ENCODE data around the gene PPTC7. TPM values are rescaled to one million over a fixed set of nuclear protein-coding genes. Genes with fewer than 3 reads are reported as not detected.

The PPTC7 gene
- polyA plus RNA-seq, 1 donor from 2014 or later: 7.2 TPM

- Histone ChIP-seq H3K4me2 (ENCODE audit: low read length) (no peak overlapping the region), H4K20me1 (ENCODE audit: insufficient read depth) (peaks cover 4% of the 10 kb centered on the region), H2AFZ (ENCODE audit: low read depth, low read length) (no peak overlapping the region), H3K4me3 (ENCODE audit: low read length) (no peak overlapping the region), H3K79me2 (replicated peaks; ENCODE audit: insufficient read depth, low read length) (peaks cover 24% of the 10 kb centered on the region), H3K9me3 (ENCODE audit: low read length) (no peaks in the 10 kb centered on the region), H3F3A (ENCODE audit: insufficient read depth, low read length, poor library complexity, severe bottlenecking) (no peaks in the 10 kb centered on the region), H3K27me3 (ENCODE audit: insufficient read depth, low read depth, low read length) (no peaks in the 10 kb centered on the region), H3K36me3 (ENCODE audit: insufficient read depth, low read length) (no peaks in the 10 kb centered on the region), H3K27ac (ENCODE audit: low read length) (no peak overlapping the region), H3K9me2 (ENCODE audit: insufficient read depth, low read length) (no peaks in the 10 kb centered on the region), H3K9ac (ENCODE audit: low read length) (no peak overlapping the region)
- no peak for TF ChIP-seq CTCF (IDR thresholded peaks at IDR 0.05; ENCODE audit: poor library complexity, severe bottlenecking)
- TF ChIP-seq, protein P1, sequence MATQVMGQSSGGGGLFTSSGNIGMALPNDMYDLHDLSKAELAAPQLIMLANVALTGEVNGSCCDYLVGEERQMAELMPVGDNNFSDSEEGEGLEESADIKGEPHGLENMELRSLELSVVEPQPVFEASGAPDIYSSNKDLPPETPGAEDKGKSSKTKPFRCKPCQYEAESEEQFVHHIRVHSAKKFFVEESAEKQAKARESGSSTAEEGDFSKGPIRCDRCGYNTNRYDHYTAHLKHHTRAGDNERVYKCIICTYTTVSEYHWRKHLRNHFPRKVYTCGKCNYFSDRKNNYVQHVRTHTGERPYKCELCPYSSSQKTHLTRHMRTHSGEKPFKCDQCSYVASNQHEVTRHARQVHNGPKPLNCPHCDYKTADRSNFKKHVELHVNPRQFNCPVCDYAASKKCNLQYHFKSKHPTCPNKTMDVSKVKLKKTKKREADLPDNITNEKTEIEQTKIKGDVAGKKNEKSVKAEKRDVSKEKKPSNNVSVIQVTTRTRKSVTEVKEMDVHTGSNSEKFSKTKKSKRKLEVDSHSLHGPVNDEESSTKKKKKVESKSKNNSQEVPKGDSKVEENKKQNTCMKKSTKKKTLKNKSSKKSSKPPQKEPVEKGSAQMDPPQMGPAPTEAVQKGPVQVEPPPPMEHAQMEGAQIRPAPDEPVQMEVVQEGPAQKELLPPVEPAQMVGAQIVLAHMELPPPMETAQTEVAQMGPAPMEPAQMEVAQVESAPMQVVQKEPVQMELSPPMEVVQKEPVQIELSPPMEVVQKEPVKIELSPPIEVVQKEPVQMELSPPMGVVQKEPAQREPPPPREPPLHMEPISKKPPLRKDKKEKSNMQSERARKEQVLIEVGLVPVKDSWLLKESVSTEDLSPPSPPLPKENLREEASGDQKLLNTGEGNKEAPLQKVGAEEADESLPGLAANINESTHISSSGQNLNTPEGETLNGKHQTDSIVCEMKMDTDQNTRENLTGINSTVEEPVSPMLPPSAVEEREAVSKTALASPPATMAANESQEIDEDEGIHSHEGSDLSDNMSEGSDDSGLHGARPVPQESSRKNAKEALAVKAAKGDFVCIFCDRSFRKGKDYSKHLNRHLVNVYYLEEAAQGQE (IDR thresholded peaks at IDR 0.05; ENCODE audit: borderline replicate concordance): no peak
- no peak for TF ChIP-seq EP300 (conservative IDR thresholded peaks at IDR 0.05; ENCODE audit: poor library complexity, severe bottlenecking)
- TF ChIP-seq EZH2 (IDR thresholded peaks at IDR 0.05; ENCODE audit: borderline replicate concordance, insufficient read depth, low read length, poor library complexity, severe bottlenecking): no peak
- no peak for TF ChIP-seq POLR2AphosphoS5 (IDR thresholded peaks at IDR 0.05)
- no peak for TF ChIP-seq TAF1 (IDR thresholded peaks at IDR 0.05; ENCODE audit: low read depth)
- TF ChIP-seq MXI1 (conservative IDR thresholded peaks at IDR 0.05; ENCODE audit: poor library complexity, severe bottlenecking): no peak
- TF ChIP-seq RAD21 (conservative IDR thresholded peaks at IDR 0.05): no peak
- TF ChIP-seq SMC3 (conservative IDR thresholded peaks at IDR 0.05; ENCODE audit: poor library complexity): no peak
These were observed 3.4 kb downstream of the PPTC7 start for GRCh38 chr12:110579535-110580253.

GRCh38 chr12:110578694-110579534, 4.2 kb downstream of the PPTC7 start:
- Histone ChIP-seq H3F3A (ENCODE audit: insufficient read depth, low read length, poor library complexity, severe bottlenecking) (no peaks in the 10 kb centered on the region), H2AFZ (ENCODE audit: low read depth, low read length) (no peak overlapping the region), H3K27me3 (ENCODE audit: insufficient read depth, low read depth, low read length) (no peaks in the 10 kb centered on the region), H3K27ac (ENCODE audit: low read length) (no peak overlapping the region), H3K4me2 (ENCODE audit: low read length) (no peak overlapping the region), H3K79me2 (replicated peaks; ENCODE audit: insufficient read depth, low read length) (peaks cover 32% of the 10 kb centered on the region), H3K9ac (ENCODE audit: low read length) (no peak overlapping the region), H3K9me3 (ENCODE audit: low read length) (no peaks in the 10 kb centered on the region), H3K9me2 (ENCODE audit: insufficient read depth, low read length) (no peaks in the 10 kb centered on the region), H3K4me3 (ENCODE audit: low read length) (no peak overlapping the region), H4K20me1 (ENCODE audit: insufficient read depth) (peaks cover 4% of the 10 kb centered on the region), H3K36me3 (ENCODE audit: insufficient read depth, low read length) (no peaks in the 10 kb centered on the region)
- TF ChIP-seq TAF1 (IDR thresholded peaks at IDR 0.05; ENCODE audit: low read depth) (no peak), EP300 (conservative IDR thresholded peaks at IDR 0.05; ENCODE audit: poor library complexity, severe bottlenecking) (no peak), MXI1 (conservative IDR thresholded peaks at IDR 0.05; ENCODE audit: poor library complexity, severe bottlenecking) (no peak), EZH2 (IDR thresholded peaks at IDR 0.05; ENCODE audit: borderline replicate concordance, insufficient read depth, low read length, poor library complexity, severe bottlenecking) (no peak), POLR2AphosphoS5 (IDR thresholded peaks at IDR 0.05) (no peak), CTCF (IDR thresholded peaks at IDR 0.05; ENCODE audit: poor library complexity, severe bottlenecking) (no peak), RAD21 (conservative IDR thresholded peaks at IDR 0.05) (no peak), SMC3 (conservative IDR thresholded peaks at IDR 0.05; ENCODE audit: poor library complexity) (no peak)
- TF ChIP-seq, protein P1 (IDR thresholded peaks at IDR 0.05; ENCODE audit: borderline replicate concordance): no peak
